ENCODE data around the gene CTSC.
"Not testable (repeated sequence)": the region's sequence is repeated elsewhere in the genome, so short reads cannot be mapped to it uniquely, and the experiment has no call there.

CTSC gene

DNA sequence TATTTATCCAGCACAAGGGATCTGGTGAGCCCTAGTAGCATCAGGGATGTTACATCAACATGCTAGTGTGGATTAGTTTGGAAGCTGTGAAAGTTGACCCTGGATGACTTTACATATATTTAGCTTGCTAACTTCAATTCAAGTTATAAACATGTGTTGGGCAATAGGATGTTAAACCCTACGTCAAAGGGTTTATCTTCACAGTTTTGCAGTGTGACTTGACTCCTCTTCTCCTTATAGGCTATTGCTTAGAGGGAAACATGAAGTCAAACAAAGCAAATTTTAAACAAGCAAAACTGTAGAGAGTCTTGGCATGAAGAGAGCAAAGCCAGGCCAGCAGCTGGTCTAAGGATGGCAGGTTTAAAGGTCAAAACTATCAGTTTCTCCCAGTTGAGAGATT lies 11.3 kb upstream of the CTSC start:
- DNase-seq = no peak

DNA sequence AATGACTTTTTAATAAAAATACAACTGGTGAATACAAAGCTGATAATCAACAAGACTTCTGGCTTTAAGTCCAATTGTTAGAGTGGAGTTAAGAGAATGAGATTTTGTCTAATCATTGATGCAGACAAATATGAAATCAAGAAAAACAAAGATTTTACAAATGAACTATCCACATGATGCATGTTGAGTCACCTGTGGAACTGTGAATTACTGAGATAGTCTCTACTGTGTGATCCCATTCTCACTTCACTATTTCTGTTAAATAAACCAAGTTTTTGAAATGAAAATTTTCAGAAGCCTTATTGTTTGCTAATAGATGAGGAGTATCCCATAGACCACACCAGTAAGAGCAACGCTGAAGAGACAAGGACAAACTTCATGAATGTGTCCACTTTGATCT lies 8.4 kb upstream of the CTSC start:
- no peak for DNase-seq

DNA sequence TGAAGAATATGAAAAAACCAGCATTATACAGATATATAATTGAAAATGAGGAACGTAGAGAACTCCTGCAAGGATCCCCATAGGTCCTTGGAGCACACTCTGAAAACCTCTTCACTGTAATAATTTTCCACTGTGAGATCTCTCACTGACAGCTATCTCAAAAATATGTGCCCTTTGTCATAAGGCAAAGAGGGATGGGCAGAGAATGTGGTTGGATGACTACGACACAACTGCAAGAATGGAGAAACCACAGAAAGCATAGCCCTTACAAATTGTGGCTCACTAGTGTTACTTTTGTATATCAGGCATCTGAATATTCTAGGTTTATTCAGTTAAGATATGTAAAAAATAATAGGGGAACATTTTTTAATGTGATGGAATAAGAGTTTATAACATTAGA lies 7.9 kb upstream of the CTSC start:
- DNase-seq = no peak

DNA sequence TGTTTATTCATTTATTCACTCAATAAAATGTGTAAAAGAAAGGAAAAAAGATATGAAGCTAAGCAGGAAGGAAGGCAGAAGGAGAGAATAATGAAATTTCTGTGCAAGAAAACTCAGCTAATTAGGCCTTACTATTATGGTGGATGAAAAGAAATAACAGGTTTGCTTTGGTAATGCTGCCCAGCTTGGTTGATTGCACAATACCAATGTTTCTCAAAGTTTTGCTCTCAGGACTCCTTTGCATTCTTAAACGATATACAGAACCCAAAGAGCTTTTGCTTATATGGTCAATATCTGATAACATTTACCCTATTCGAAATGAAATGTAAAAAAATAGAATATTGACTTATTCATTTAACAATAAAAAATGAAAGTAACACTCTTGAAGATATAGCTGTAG lies 7.3 kb upstream of the CTSC start:
- no peak for DNase-seq

DNA sequence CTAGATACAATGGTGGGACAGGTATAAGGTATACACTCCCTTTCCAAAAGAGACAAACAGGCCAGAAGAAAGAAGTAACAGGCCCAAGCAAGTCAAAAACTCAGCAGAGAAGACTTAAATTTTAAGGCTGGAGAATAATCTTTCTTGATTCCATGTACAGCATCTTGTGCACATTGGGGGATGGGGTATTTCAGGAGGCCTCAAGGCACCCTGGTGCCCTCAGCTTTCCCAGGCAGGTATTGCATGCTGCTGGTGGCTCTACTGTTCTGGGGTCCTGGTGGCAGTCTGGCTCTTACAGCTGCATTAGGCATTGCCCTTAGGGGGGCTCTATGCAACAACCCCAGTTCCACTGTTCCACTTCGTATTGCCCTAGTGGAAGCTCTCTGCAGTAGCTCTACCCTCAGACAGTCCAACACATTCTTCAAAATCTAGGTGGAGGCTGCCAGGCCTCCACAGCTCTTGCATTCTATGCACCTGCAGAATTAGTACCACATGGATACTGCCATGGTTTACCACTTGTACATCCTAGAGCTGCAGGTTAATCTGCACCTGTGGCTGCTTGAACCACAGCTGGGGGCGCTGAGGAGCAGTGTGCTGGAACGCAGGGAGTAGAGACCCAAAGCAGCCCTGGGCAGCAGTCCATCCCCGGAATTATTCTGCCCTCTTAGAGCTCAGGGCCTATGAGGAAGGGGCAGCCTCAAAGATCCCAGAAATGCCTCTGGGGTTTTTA lies 4.2 kb upstream of the CTSC start:
- no peak for DNase-seq

DNA sequence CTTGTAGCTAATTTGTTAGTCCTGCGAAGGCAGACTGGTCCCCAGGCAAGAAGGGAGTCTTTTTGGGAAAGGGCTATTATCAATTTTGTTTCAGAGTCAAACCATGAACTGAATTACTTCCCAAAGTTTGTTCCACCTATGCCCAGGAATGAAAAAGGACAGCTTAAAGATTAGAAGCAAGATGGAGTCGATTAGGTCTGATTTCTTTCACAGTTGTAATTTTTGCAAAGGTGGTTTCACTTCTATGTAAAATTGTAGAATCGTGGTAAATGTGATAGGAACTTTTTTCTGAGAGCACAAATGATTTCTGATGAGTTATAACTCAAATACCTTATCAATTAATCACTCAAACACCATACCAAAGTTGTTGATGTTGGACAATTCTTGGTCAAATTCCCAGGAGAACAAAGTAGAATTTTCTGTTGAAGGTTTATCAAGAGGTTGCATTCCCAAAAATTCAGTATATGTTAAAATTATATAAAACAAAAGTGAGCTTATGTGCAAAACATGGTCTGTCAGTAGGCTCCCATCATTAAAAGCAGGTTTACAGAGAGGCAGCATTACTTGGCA lies 2.9 kb upstream of the CTSC start:
- no peak for DNase-seq

DNA sequence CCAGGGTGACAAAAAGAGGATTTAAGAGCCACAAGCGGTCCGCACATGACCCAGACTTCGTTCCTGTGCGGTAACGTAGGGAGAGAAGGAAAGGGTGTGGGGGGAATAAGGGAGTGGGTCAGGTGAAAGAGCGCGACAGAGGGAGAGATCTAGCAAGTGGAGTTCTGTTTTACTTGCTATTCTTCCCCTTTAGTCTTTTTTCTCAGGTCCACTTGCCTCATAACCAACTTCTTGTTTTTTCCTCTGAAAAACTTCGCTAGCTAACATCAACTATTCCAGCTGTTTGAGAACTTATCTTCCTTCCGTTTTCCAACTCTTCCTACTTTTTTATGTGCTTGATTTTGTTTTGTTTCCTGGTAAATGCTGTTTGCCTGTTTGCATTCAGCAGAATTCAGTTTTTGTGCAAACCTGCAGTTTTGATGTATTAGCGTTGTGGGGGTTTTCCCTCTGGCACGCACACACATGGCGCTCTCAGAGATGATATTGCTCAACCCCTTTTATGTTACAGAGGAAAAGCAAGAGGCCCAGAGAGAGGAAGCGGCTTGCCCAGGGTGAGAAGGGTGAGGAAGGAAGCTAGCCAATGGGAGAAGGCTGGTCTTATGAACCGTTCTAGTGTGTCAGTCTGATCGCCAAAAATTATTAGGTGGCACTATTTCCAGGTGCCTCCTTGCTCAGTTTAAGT lies 592 bp upstream of the CTSC start:
- DNase-seq = no peak

DNA sequence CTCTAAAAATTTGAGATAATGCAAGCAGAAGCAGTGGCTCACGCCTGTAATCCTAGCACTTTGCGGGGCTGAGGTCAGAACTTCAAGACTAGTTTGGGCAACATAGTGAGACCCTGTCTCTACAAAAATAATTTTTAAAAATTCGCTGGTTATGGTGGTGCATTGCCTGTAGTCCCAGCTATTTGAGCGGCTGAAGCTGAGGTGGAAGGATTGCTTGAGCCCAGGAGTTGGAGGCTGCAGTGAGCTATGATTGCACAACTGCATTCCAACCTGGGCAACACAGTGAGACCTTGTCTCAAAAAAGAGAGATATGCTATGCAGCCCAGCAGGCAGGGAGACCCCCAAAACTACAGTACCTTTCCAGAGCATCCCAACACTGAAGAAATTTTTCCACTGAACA lies 2.3 kb downstream of the CTSC start:
- DNase-seq = no peak

DNA sequence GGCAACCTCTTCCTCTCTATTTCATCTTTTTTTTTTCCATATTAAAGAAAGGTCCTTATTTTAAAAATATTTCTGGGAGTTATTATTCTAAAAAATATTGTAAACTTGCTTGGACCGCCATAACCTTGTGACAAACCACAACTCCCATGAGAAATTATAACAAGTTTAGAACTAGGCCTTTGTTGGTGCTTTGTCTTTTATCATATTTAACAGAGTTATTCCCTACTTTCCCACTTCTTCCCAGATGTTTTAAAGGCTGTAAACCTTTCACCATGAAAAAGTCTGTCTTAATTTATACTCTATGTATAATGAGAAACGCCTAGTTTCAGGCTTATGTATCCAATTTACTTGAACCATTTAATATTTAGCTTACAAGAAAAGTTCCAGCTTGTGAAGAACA lies 3.7 kb downstream of the CTSC start:
- no peak for DNase-seq

DNA sequence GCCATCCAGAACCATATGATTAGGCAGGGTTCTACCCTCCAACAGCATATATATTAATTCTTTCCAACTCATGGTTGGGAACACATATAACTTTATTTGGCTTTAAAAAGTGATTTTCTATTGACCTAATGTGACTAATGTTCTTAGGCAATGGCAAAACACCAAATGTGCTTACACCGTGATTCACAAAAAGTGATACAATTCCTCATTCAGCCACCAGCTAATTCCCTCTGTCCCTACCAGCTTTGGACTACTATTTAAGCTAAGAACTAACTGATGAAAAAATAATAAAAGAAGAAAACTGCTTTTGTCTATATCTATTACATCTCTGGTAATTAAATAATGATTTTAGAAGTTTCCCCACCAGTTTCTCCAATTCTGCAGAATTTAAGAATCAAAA lies 4.7 kb downstream of the CTSC start:
- DNase-seq = no peak

DNA sequence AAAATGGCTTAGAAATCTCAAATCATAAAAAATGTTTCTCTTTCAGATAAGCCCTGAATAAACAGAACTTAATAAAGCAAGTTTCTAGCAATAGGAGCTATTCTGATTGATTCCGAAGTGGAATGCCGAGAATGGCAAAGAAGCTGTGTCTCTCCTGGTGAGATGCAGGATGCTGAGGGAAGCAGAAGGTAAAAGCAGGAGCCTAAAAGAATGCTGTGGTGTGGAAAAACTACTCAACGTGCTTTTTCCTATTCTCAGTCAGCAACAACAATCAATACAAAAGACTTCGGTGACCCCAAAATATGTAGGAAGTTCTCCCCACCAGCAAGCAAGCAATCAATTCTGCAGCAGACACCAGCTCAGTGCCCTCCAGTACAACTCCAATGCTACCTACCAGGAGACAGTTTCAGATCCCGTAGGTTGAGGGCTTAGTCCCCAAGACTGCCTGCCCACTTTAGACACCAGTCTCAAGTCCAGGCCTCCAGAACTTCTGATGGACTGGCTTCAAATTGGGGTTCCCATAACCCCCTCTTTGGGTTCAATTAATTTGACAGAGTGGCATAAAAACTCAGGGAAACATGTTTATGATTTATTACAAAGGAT lies 6.6 kb downstream of the CTSC start:
- DNase-seq = no peak

DNA sequence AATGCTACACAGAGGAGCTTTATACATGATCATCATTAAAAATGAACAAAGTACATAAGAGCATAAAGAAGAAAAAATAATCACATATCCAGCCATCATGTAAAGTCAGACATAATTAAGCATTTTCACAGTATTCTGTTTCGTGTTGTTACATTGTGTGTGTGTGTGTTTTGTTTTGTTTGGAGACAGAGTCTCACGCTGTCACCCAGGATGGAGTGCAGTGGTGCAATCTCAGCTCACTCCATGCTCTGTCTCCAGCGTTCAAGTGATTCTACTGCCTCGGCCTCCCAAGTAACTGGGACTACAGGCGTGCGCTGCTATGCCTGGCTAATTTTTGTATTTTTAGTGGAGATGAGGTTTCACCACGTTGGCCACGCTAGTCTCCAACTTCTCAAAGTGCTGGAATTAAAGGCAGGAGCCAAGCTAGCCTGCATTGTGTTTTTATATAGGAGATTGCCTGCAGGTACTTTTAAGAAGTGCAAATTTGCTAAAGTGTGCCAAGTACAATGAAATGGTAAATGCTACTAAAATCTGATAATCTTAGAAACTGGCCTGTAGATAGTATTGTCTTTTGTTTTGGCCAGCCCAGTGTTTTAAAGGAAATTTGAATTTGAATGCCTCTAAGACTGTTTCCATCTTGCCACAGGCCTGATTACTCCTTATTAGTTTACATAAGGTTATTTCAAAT lies 7.8 kb downstream of the CTSC start:
- DNase-seq = no peak

DNA sequence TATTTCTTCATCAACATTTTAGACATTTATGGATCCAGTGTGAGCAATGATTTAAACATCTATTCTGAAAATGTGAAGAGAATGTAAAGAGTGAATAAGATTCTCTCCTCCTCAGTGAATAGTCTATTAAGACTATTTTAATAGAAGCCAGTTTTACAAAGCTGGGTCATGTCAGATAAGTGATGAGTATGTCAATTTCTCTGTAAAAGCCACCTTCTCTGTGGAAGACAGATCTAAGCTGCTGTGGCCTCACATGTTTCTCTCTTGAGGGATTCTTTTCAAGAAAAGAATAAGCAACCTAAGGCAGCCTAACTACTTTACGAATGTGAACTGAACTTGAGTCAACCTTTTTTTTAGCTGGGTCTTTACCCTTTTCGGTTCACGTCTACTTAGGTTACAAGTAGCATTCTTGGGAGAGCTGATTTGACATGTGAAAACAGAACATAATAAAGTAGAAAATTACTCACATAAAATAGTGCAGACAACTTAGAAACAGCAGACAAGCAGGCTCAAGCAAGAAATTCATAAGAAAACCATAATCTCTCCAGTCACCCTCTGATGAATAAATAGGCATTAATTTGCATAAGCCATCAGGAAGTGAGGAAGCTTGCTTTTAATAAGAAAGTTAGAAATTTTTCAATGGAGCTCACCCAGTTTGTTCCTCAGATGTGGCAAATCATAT lies 9.9 kb downstream of the CTSC start:
- DNase-seq = no peak

DNA sequence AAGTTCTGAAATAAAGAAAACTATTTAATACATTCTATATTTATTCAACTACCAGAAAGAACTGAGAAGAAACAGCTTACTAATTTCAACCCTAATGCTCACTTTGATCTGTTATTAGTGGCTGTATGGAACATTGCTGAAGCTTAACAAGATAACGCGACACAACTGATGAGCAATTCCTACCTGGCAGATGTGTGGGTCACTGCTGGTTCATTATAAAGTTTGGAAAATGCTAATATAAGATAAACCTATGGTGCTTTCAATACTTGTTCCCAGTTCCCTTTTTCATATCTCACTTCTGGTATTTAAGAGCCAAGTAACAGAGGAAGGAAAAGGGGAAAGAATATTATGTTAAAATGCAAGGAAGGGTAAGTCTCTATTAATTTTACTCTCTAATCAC lies 10.5 kb downstream of the CTSC start:
- no peak for DNase-seq

DNA sequence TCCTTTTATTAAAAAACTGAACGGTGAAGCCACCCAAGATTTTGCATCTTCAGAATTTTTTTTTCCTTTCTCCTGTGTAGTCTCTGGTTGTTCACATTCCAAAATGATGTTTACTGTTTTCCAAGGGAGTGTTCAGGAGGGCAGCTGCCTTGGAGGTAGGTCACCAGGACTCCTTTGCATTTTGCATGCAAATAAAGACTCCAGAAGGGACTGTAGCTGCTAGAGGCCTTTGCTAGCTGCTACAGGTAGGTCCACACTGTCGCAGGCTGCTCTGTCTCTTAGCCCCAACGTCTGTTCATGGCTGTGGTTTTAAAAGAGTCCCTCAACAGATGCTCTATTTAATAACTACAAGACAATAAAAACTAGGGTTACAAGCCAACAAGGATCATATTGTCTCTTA lies 11.4 kb downstream of the CTSC start:
- no peak for DNase-seq

DNA sequence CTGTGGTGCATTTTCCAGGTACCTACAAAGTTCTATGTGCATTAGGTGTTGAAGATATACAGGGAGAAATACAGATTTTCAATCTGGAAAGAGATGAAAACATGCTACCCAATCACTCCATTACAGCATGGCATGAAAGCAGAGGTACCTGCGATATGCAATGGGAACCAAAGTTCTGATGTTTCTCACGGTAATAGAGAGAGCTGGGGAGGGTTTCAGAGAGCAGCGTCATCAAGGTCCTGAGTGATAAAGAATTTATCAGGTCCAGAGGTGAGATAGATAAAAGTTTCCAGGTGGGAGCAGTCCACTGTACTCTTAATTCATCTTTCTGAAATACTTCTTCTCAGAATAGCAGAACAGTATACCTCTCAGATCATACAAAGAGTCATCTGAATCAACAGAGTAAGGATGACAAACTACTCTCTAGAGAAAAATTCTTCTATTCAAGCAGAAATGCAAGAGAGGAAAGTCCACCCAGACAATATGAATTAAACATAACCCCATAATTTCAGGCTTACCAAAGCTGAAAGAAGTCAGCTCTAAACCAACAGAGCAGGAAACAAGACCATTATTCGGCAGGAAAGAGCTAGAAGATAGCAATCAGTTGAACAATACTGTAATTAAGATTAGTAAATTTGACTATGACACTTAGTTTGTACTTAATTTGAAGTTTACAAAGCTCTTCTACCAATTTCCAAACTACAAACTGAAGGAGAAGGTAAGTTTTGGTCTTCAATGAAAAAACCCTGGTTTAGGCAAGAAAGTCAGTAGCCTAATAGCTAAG lies 12.8 kb downstream of the CTSC start:
- DNase-seq = no peak

DNA sequence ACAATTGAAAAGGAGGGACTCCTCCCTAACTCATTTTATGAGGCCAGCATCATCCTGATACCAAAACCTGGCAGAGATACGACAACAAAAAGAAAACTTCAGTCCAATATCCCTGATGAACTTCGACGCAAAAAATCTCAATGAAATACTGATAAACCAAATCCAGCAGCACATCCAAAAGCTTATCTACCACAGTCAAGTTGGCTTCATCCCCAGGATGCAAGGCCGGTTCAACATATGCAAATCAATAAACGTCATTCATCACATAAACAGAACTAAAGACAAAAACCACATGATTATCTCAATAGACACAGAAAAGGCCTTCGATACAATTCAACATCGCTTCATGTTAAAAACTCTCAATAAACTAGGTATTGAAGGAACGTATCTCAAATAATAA lies 14.7 kb downstream of the CTSC start:
- DNase-seq = not testable (repeated sequence)

DNA sequence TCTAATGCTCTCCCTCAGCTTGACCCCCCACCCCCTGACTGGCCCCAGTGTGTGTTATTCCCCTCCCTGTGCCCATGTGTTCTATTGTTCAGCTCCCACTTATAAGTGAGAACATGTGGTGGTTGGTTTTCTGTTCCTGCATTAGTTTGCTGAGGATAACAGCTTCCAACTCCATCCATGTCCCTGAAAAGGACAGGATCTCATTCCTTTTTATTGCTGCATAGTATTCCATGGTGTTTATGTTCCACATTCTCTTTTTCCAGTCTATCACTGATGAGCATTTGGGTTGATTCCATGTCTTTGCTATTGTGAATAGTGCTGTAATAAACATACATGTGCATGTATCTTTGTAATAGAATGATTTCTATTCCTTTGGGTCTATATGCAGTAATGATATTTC lies 16.1 kb downstream of the CTSC start:
- DNase-seq = not testable (repeated sequence)

DNA sequence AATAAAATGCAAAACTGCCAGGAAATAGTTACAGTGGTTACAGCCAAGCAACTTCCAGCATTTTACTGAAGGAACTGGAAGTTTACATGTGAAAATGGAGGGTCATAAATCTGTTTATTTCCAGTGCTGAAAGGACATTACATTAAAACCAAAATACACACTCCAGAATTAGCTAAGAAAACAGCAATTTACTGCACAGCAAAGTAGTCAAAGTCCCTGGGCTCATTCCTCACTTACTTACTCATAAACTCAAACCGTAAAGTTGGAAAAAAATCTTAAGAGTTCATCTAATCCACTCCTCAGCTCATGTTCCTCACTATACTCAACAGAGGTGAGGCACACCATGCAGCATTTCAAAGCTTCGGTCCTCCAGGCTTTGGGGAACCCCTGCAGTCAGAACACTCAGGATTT lies 17.4 kb downstream of the CTSC start:
- DNase-seq = no peak

DNA sequence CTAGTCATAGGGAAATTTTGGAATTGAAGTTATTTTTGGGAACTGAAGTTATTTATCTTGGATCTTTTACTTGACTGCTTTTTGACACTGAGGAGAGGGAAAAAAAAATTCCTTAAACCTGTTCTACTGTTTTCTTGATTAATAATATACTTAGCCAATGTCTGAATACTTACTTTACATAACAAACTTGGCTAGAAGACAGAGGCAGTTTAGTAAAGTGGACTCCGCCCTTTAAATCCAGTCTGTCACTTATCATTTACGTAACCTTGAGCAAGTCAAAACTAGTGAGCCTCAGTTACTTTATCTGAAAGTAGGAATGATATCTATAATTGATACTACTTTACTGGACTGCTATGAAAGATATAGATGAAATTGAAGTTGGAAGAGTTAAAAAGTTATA lies 19.5 kb downstream of the CTSC start:
- DNase-seq = no peak

DNA sequence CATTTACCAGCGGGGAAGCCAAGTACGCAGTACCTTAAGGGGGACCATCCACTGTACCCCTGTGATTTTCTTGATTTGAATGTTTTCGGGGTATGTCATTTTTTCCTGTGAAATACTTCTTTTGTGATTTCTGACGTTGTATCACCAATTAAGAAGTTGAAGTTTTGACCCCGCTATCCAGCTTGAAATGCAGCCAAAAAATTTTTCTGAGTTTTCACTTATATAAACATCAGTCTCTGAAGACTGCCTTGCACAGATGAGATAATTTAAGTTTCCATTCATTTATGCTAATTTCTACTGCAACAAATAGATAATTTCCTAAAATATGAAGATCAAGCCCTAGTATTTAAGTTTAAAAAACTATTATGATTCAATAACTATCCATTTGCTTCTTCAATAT lies 20.0 kb downstream of the CTSC start:
- DNase-seq = no peak

DNA sequence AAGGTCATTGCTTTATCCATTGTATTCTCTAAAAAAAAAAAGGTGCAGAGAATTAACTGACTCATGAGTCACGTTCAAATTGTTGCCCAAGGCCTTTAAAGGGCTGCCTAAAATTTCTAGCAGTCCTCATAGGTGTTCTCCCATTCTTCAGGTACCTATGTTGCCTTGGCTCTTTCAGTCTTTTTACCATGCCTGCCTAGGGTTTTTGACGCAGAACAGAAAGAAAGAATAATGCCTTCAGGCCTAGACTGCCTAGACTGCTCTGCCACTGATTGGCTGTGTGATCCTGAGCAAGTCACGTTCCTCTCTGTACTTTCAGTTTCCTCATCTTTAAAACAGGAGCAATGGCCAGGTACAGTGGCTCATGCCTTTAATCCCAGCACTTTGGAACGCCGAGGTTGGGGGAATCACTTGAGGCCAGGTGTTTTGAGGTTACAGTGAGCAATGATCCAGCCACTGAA lies 21.5 kb downstream of the CTSC start:
- DNase-seq = no peak

Data from NCI-H774 (cell line).